Loucy (cell line): ENCODE data around the gene SETBP1.
A peak's percentile ranks its signal among the peaks of the same experiment; 100 is the strongest.

ENCODE experiments used
- EZH2phosphoT487 ChIP-seq: fragments of 200-600 bp; IDR thresholded peaks from 2 replicates; pipeline ENCODE4 v1.6.1; 2018; ENCODE audit warnings: antibody characterized with exemption, mild to moderate bottlenecking, moderate library complexity, borderline replicate concordance
- TF ChIP-seq, protein P1 (sequence below): fragments of 200-600 bp; sonication (generic); conservative IDR thresholded peaks from 2 replicates; pipeline ENCODE4 v1.5.1; 2014; ENCODE audit warnings: mild to moderate bottlenecking, antibody characterized with exemption, low read length

DNA sequence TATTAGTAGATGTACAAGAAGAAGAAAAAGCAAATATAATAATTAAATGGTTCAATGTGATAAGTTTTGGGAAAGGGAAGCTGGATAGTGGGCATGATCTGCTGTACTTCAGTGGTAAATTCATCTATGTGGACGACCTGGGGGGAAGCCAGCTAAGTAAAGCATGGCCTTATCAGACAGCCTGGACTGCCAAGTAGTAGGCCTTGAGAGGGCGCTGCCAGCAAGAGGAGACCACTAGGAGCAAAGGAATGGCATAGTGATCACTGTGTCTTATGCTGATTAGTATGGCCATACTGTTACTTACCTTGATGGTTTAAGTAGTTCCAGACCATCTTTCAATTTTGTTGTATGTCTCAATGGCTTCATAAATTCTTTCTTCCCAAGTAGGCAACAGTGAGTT is 287.6 kb downstream of the SETBP1 start:
- TF ChIP-seq, protein P1, sequence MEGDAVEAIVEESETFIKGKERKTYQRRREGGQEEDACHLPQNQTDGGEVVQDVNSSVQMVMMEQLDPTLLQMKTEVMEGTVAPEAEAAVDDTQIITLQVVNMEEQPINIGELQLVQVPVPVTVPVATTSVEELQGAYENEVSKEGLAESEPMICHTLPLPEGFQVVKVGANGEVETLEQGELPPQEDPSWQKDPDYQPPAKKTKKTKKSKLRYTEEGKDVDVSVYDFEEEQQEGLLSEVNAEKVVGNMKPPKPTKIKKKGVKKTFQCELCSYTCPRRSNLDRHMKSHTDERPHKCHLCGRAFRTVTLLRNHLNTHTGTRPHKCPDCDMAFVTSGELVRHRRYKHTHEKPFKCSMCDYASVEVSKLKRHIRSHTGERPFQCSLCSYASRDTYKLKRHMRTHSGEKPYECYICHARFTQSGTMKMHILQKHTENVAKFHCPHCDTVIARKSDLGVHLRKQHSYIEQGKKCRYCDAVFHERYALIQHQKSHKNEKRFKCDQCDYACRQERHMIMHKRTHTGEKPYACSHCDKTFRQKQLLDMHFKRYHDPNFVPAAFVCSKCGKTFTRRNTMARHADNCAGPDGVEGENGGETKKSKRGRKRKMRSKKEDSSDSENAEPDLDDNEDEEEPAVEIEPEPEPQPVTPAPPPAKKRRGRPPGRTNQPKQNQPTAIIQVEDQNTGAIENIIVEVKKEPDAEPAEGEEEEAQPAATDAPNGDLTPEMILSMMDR: peak; percentile 68
- no peak for TF ChIP-seq EZH2phosphoT487
